ENCODE results near the gene AKT3.

Gene AKT3

GRCh38 chr1:243462929-243463697 lies 386.9 kb downstream of the AKT3 start:
- no peak overlapping the region for H3K4me3 ChIP-seq (ENCODE audit: control insufficient read depth, low read depth, low read length)
- TF ChIP-seq CTCF (IDR thresholded peaks at IDR 0.05; ENCODE audit: control insufficient read depth, insufficient read depth, low read depth, low read length, missing control alignments), result no peak
- no peak for DNase-seq (ENCODE audit: low read depth)

GRCh38 chr1:243461700-243462099 lies 388.3 kb downstream of the AKT3 start:
- H3K4me3 ChIP-seq (ENCODE audit: control insufficient read depth, low read depth, low read length), result no peak overlapping the region
- TF ChIP-seq CTCF (IDR thresholded peaks at IDR 0.05; ENCODE audit: control insufficient read depth, insufficient read depth, low read depth, low read length, missing control alignments), result no peak
- no peak for DNase-seq (ENCODE audit: low read depth)

GRCh38 chr1:243459059-243459458 lies 391.0 kb downstream of the AKT3 start:
- no peak for TF ChIP-seq CTCF (IDR thresholded peaks at IDR 0.05; ENCODE audit: control insufficient read depth, insufficient read depth, low read depth, low read length, missing control alignments)
- H3K4me3 ChIP-seq (ENCODE audit: control insufficient read depth, low read depth, low read length), result no peak overlapping the region
- no peak for DNase-seq (ENCODE audit: low read depth)

- no peak overlapping the region for H3K4me3 ChIP-seq (ENCODE audit: control insufficient read depth, low read depth, low read length)
- TF ChIP-seq CTCF (IDR thresholded peaks at IDR 0.05; ENCODE audit: control insufficient read depth, insufficient read depth, low read depth, low read length, missing control alignments), result no peak
- no peak for DNase-seq (ENCODE audit: low read depth)
These were observed 392.6 kb downstream of the AKT3 start for GRCh38 chr1:243457363-243457982.

- TF ChIP-seq CTCF (IDR thresholded peaks at IDR 0.05; ENCODE audit: control insufficient read depth, insufficient read depth, low read depth, low read length, missing control alignments), result no peak
- no peak overlapping the region for H3K4me3 ChIP-seq (ENCODE audit: control insufficient read depth, low read depth, low read length)
- DNase-seq (ENCODE audit: low read depth), result no peak
These were observed 394.0 kb downstream of the AKT3 start for GRCh38 chr1:243455760-243456651.

GRCh38 chr1:243454328-243454997 lies 395.6 kb downstream of the AKT3 start:
- DNase-seq (ENCODE audit: low read depth), result no peak
- TF ChIP-seq CTCF (IDR thresholded peaks at IDR 0.05; ENCODE audit: control insufficient read depth, insufficient read depth, low read depth, low read length, missing control alignments), result no peak
- no peak overlapping the region for H3K4me3 ChIP-seq (ENCODE audit: control insufficient read depth, low read depth, low read length)

Measured in AG09309 (cell line).